ENCODE results near the gene MBP.

MBP gene

DNA sequence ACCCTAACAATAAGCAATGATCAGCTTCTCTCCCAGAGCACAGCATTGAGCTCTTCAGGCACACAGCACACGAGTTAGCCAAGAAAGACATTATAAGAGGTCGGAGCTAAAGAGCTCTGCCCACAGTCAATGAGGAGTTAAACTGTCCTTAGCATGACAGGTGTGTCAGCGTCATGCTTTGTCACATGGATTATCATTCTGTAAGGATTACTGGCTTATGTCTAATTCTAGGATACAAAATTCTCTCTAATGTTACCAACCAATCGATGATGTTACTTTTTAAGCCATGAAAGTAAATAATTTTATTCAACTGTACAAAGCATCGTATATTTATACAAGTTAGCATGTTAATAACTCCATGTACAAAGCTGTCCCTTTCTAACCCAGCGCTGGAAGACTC, 201.4 kb downstream of the MBP start:
- TF ChIP-seq, protein P1, sequence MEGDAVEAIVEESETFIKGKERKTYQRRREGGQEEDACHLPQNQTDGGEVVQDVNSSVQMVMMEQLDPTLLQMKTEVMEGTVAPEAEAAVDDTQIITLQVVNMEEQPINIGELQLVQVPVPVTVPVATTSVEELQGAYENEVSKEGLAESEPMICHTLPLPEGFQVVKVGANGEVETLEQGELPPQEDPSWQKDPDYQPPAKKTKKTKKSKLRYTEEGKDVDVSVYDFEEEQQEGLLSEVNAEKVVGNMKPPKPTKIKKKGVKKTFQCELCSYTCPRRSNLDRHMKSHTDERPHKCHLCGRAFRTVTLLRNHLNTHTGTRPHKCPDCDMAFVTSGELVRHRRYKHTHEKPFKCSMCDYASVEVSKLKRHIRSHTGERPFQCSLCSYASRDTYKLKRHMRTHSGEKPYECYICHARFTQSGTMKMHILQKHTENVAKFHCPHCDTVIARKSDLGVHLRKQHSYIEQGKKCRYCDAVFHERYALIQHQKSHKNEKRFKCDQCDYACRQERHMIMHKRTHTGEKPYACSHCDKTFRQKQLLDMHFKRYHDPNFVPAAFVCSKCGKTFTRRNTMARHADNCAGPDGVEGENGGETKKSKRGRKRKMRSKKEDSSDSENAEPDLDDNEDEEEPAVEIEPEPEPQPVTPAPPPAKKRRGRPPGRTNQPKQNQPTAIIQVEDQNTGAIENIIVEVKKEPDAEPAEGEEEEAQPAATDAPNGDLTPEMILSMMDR (conservative IDR thresholded peaks at IDR 0.05), result no peak
- no peak overlapping the region for H3K27ac ChIP-seq
